ENCODE measurements around the gene MCFD2. TPM values are rescaled to one million over a fixed set of nuclear protein-coding genes. Genes with fewer than 3 reads are reported as not detected.

Gene MCFD2
- total and polyA plus RNA-seq, 8 donors: 78.0 to 121 (median 86.5) TPM

- Histone ChIP-seq H3K27me3 (no peaks in the 10 kb centered on the region), H3K4me3 (no peak overlapping the region), H3K36me3 (no peaks in the 10 kb centered on the region), H3K27ac (peak overlapping the region; percentile 3 to 56), H3K4me1 (peaks cover 3 to 36% of the 10 kb centered on the region in 2 donors), H3K9me3 (no peaks in the 10 kb centered on the region)
- TF ChIP-seq, protein P1, sequence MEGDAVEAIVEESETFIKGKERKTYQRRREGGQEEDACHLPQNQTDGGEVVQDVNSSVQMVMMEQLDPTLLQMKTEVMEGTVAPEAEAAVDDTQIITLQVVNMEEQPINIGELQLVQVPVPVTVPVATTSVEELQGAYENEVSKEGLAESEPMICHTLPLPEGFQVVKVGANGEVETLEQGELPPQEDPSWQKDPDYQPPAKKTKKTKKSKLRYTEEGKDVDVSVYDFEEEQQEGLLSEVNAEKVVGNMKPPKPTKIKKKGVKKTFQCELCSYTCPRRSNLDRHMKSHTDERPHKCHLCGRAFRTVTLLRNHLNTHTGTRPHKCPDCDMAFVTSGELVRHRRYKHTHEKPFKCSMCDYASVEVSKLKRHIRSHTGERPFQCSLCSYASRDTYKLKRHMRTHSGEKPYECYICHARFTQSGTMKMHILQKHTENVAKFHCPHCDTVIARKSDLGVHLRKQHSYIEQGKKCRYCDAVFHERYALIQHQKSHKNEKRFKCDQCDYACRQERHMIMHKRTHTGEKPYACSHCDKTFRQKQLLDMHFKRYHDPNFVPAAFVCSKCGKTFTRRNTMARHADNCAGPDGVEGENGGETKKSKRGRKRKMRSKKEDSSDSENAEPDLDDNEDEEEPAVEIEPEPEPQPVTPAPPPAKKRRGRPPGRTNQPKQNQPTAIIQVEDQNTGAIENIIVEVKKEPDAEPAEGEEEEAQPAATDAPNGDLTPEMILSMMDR (IDR thresholded peaks at IDR 0.05): no peak
- ATAC-seq: peak; percentile 78
- intact Hi-C loops (cut with DNase I): no loop called here
- peak in 1 of 4 donors; percentile 83 for DNase-seq
Observed at GRCh38 chr2:46873604-46874068, 42.0 kb downstream of the MCFD2 start.

GRCh38 chr2:46872902-46873603 lies 42.6 kb downstream of the MCFD2 start:
- peaks cover 3 to 42% of the 10 kb centered on the region in 2 donors for H3K4me1 ChIP-seq

DNA sequence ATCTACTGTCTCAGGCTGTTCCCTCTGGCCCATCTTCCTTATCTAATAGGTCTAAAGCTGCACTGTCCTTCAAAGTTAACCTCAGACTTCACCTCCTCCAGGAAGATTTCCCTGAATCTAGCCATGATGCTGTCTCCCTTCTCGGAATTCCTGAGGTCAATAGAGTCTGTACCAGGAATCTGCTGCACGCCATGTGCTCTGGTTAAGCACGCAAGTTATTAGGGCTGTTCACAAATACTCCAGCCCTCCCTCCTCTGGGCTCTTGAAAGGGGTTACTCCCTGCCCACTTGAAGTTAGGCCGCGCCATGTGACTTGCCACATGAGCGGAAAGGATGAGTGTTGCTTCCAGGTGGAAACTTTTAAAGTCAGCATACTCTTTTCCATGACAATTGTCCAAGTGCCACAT lies 43.6 kb downstream of the MCFD2 start:
- Histone ChIP-seq H3K9me3 (no peaks in the 10 kb centered on the region), H3K27ac (peak overlapping the region; percentile 34 to 56), H3K36me3 (no peaks in the 10 kb centered on the region), H3K4me1 (peaks cover 3 to 50% of the 10 kb centered on the region in 2 donors), H3K4me3 (no peak overlapping the region), H3K27me3 (no peaks in the 10 kb centered on the region)
- intact Hi-C loops (cut with DNase I): no loop called here
- peak in 1 of 4 donors; percentile 77 for DNase-seq
- TF ChIP-seq, protein P1 (IDR thresholded peaks at IDR 0.05): no peak
- peak; percentile 79 for ATAC-seq

More at GRCh38 chr2:46872902-46873603, 42.6 kb downstream of the MCFD2 start:
- TF ChIP-seq, protein P1 (IDR thresholded peaks at IDR 0.05): no peak
- no peaks in the 10 kb centered on the region for H3K27me3 ChIP-seq
- DNase-seq: no peak
- no peaks in the 10 kb centered on the region for H3K9me3 ChIP-seq
- intact Hi-C loops (cut with DNase I): no loop called here
- peak overlapping the region; percentile 34 to 56 for H3K27ac ChIP-seq
- H3K36me3 ChIP-seq: no peaks in the 10 kb centered on the region
- no peak overlapping the region for H3K4me3 ChIP-seq
- ATAC-seq: no peak

DNA sequence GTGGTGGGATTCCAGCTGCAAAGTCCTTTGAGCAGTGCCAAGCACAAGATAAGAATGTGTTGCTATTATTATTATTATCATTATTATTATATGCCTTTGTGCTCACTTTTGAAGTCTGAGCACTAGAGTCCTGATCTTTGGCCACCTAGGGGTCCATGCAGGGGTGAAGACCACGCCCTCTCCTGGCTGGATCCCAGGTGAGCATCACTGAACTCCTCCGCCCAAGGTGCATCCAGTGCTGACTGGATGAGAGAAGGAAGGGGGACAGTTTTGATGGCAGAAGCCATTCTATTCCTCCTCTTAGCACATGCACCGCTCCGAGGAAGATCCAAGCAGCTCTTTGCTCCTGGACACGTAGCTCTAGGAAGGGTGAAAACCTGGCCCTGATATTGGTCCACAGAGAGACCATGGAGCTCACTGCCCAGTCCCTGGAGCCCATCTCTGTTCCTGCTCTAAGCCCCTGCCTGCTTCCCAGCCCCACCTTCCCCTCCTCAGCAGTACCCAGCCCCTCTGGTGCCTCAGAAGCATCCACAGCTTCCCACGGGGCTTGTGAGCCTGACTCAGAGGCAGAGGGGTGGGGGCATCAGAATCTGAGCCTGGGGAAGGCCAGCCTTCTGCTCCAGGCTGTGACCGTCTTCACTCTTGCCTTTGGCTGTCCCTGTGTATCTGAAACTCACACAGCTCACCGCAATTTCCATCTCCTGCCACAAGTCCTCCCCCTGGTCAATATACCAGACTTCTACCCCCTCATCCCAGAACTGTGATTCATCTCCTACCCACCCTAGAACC lies 45.4 kb downstream of the MCFD2 start:
- DNase-seq (no peak), ATAC-seq (no peak)
- Histone ChIP-seq H3K4me1 (peaks cover 3 to 50% of the 10 kb centered on the region in 2 donors), H3K9me3 (peaks cover 0 to 7% of the 10 kb centered on the region in 2 donors), H3K27ac (no peak overlapping the region), H3K36me3 (no peaks in the 10 kb centered on the region), H3K4me3 (no peak overlapping the region), H3K27me3 (no peaks in the 10 kb centered on the region)
- intact Hi-C loops (cut with DNase I): no loop called here
- TF ChIP-seq, protein P1 (IDR thresholded peaks at IDR 0.05): no peak

- intact Hi-C loops (cut with DNase I): no loop called here
- no peaks in the 10 kb centered on the region for H3K27me3 ChIP-seq
- H3K4me3 ChIP-seq: no peak overlapping the region
- ATAC-seq (no peak), DNase-seq (no peak)
- TF ChIP-seq, protein P1 (IDR thresholded peaks at IDR 0.05): no peak
- H3K36me3 ChIP-seq: no peaks in the 10 kb centered on the region
- H3K9me3 ChIP-seq: peaks cover 0 to 13% of the 10 kb centered on the region in 2 donors
- no peak overlapping the region for H3K27ac ChIP-seq
- H3K4me1 ChIP-seq: peaks cover 3 to 50% of the 10 kb centered on the region in 2 donors
Observed at GRCh38 chr2:46869621-46870020, 46.0 kb downstream of the MCFD2 start.
